ENCODE results near the gene KRT84.

DNA sequence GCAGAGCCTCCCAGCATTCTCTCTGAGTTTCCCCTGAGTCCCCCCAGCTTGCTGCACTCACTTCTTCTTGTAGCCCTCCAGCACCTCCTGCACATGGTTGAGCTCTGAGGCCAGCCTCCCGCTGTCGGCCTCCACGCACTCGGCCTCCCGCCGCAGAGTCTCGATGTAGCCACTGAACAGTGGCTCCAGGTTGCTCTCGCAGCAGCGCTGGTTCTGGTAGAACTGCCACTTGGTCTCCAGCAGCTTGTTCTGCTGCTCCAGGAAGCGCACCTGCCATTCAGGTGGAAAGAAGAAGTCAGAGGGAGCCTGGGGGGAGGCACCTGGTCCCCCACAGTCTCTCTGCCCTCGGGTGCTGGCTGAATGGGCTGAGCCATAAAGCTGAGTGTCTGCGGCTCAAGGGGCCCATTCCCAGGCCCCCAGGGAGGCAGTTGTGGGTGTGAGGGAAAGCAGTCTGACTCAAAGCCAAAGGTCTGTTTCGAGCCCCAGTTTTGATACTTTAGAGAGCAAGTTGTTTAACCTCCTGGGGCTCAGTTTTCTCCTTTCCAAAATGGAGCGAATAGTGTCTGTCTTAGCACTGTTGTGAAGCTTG is 20.5 kb downstream of the KRT84 start:
- TF ChIP-seq, protein P1, sequence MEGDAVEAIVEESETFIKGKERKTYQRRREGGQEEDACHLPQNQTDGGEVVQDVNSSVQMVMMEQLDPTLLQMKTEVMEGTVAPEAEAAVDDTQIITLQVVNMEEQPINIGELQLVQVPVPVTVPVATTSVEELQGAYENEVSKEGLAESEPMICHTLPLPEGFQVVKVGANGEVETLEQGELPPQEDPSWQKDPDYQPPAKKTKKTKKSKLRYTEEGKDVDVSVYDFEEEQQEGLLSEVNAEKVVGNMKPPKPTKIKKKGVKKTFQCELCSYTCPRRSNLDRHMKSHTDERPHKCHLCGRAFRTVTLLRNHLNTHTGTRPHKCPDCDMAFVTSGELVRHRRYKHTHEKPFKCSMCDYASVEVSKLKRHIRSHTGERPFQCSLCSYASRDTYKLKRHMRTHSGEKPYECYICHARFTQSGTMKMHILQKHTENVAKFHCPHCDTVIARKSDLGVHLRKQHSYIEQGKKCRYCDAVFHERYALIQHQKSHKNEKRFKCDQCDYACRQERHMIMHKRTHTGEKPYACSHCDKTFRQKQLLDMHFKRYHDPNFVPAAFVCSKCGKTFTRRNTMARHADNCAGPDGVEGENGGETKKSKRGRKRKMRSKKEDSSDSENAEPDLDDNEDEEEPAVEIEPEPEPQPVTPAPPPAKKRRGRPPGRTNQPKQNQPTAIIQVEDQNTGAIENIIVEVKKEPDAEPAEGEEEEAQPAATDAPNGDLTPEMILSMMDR (IDR thresholded peaks at IDR 0.05): no peak
- no peak for TF ChIP-seq POLR2A (IDR thresholded peaks at IDR 0.05)
